Measurements from ENCODE around the gene KRT73.

KRT73 gene

GRCh38 chr12:52582971-52583456 lies 35.3 kb downstream of the KRT73 start:
- TF ChIP-seq REST (IDR thresholded peaks at IDR 0.05; ENCODE audit: low read depth), result no peak
- no peak for TF ChIP-seq EP300 (IDR thresholded peaks at IDR 0.05; ENCODE audit: borderline replicate concordance)
- no peak for TF ChIP-seq TCF12 (IDR thresholded peaks at IDR 0.05; ENCODE audit: low read depth)
- no peak for TF ChIP-seq CEBPB (IDR thresholded peaks at IDR 0.05)
- peak; percentile 98 for TF ChIP-seq RAD21 (IDR thresholded peaks at IDR 0.05; ENCODE audit: low read depth)
- TF ChIP-seq EGR1 (IDR thresholded peaks at IDR 0.05), result no peak; the same call in 1 of the 2 replicates
- no peak for TF ChIP-seq TAF1 (IDR thresholded peaks at IDR 0.05; ENCODE audit: low read depth)

GRCh38 chr12:52582486-52582885 lies 35.9 kb downstream of the KRT73 start:
- TF ChIP-seq FOXM1 (IDR thresholded peaks at IDR 0.05; ENCODE audit: borderline replicate concordance, low read depth) (no peak), CREB1 (IDR thresholded peaks at IDR 0.05; ENCODE audit: low read depth) (no peak), TEAD4 (IDR thresholded peaks at IDR 0.05) (no peak), YY1 (IDR thresholded peaks at IDR 0.05; ENCODE audit: low read depth) (no peak), TAF1 (IDR thresholded peaks at IDR 0.05; ENCODE audit: low read depth) (no peak)

- no peak for TF ChIP-seq EP300 (IDR thresholded peaks at IDR 0.05; ENCODE audit: borderline replicate concordance)
- no peak for TF ChIP-seq FOXM1 (IDR thresholded peaks at IDR 0.05; ENCODE audit: borderline replicate concordance, low read depth)
- TF ChIP-seq TAF1 (IDR thresholded peaks at IDR 0.05; ENCODE audit: low read depth), result no peak
- TF ChIP-seq NFIC (IDR thresholded peaks at IDR 0.05), result peak; percentile 84
- no peak for TF ChIP-seq ZBTB7A (IDR thresholded peaks at IDR 0.05; ENCODE audit: low read depth)
- peak; percentile 19; the same call in 1 of the 2 replicates for TF ChIP-seq CEBPB (IDR thresholded peaks at IDR 0.05)
- TF ChIP-seq CREB1 (IDR thresholded peaks at IDR 0.05; ENCODE audit: low read depth), result no peak
- TF ChIP-seq RAD21 (IDR thresholded peaks at IDR 0.05; ENCODE audit: low read depth), result no peak
- no peak for TF ChIP-seq USF1 (IDR thresholded peaks at IDR 0.05)
- TF ChIP-seq REST (IDR thresholded peaks at IDR 0.05; ENCODE audit: low read depth), result no peak
- TF ChIP-seq TCF12 (IDR thresholded peaks at IDR 0.05; ENCODE audit: low read depth), result no peak
- no peak for TF ChIP-seq YY1 (IDR thresholded peaks at IDR 0.05; ENCODE audit: low read depth)
- TF ChIP-seq TEAD4 (IDR thresholded peaks at IDR 0.05), result 0 out of 2 replicates have a peak, but pooled peaks have one; percentile 24
- TF ChIP-seq MAX (IDR thresholded peaks at IDR 0.05), result peak; percentile 85
- no peak for TF ChIP-seq EGR1 (IDR thresholded peaks at IDR 0.05)
Observed at GRCh38 chr12:52581481-52581880, 36.9 kb downstream of the KRT73 start.

- no peak for TF ChIP-seq MAX (IDR thresholded peaks at IDR 0.05)
Observed at GRCh38 chr12:52581066-52581465, 37.3 kb downstream of the KRT73 start.

- TF ChIP-seq EP300 (IDR thresholded peaks at IDR 0.05; ENCODE audit: borderline replicate concordance), result 0 out of 2 replicates have a peak, but pooled peaks have one; percentile 1
- TF ChIP-seq NFIC (IDR thresholded peaks at IDR 0.05), result no peak
Observed at GRCh38 chr12:52580496-52580895, 37.9 kb downstream of the KRT73 start.

- no peak for TF ChIP-seq YY1 (IDR thresholded peaks at IDR 0.05; ENCODE audit: low read depth)
- 0 out of 2 replicates have a peak, but pooled peaks have one; percentile 5 for TF ChIP-seq RAD21 (IDR thresholded peaks at IDR 0.05; ENCODE audit: low read depth)
- no peak for TF ChIP-seq USF1 (IDR thresholded peaks at IDR 0.05)
- no peak for TF ChIP-seq EGR1 (IDR thresholded peaks at IDR 0.05)
- no peak for TF ChIP-seq FOXM1 (IDR thresholded peaks at IDR 0.05; ENCODE audit: borderline replicate concordance, low read depth)
- no peak for TF ChIP-seq NFIC (IDR thresholded peaks at IDR 0.05)
- TF ChIP-seq EP300 (IDR thresholded peaks at IDR 0.05; ENCODE audit: borderline replicate concordance), result peak; percentile 46; the same call in 1 of the 2 replicates
- TF ChIP-seq TAF1 (IDR thresholded peaks at IDR 0.05; ENCODE audit: low read depth), result no peak
- no peak for TF ChIP-seq CEBPB (IDR thresholded peaks at IDR 0.05)
- peak; percentile 42; the same call in 1 of the 2 replicates for TF ChIP-seq TEAD4 (IDR thresholded peaks at IDR 0.05)
- TF ChIP-seq REST (IDR thresholded peaks at IDR 0.05; ENCODE audit: low read depth), result no peak
- TF ChIP-seq TCF12 (IDR thresholded peaks at IDR 0.05; ENCODE audit: low read depth), result no peak
- TF ChIP-seq CREB1 (IDR thresholded peaks at IDR 0.05; ENCODE audit: low read depth), result no peak
Observed at GRCh38 chr12:52579468-52580465, 38.6 kb downstream of the KRT73 start.

All from Ishikawa (cell line).